Natural killer cell (primary cell): ENCODE results near the gene TGFBR2. TPM values are rescaled to one million over a fixed set of nuclear protein-coding genes. Genes with fewer than 3 reads are reported as not detected.

ENCODE experiments used
- ATAC-seq, 3 donors: fragments of 150-1000 bp in 2 of 3; fragments of 200-7000 bp in 1 of 3; cut with Tn5 transposase; 1 replicate in 1 of 3; 2 replicates in 2 of 3; pipeline ENCODE4 v1.10.0; 2021; ENCODE audit warnings: mild to moderate bottlenecking in 2 of 3, moderate library complexity in 2 of 3
- DNase-seq, 2 donors: peaks; one replicate each; pipeline versions ENCODE4 v3.0.0 to v3.0.0-alpha.2; 2013 to 2021; ENCODE audit warnings: mixed read lengths in 1 of 2
- H3K27ac ChIP-seq: one replicate; pipeline ENCODE4 v1.5.1; 2013; ENCODE audit warnings: mild to moderate bottlenecking, low read length
- H3K27me3 ChIP-seq: one replicate; pipeline ENCODE4 v1.6.1; 2013; ENCODE audit warnings: low read length; ENCODE audit not compliant: control insufficient read depth, insufficient read depth
- H3K36me3 ChIP-seq: one replicate; pipeline ENCODE4 v1.6.1; 2013; ENCODE audit warnings: low read length; ENCODE audit not compliant: control insufficient read depth, insufficient read depth
- H3K4me1 ChIP-seq: one replicate; pipeline ENCODE4 v1.6.1; 2013; ENCODE audit warnings: low read length; ENCODE audit not compliant: control insufficient read depth, insufficient read depth
- H3K4me3 ChIP-seq: one replicate; pipeline ENCODE4 v1.5.1; 2013; ENCODE audit warnings: low read length
- H3K9me3 ChIP-seq: one replicate; pipeline ENCODE4 v1.6.1; 2013; ENCODE audit warnings: low read length; ENCODE audit not compliant: control insufficient read depth, insufficient read depth
- H3K27ac Mint-ChIP-seq, 2 donors: one replicate each; pipeline ENCODE4 v1.8.0; 2022; ENCODE audit warnings: mild to moderate bottlenecking in 2 of 2, mixed read lengths in 2 of 2, moderate library complexity in 1 of 2
- H3K27me3 Mint-ChIP-seq, 2 donors: one replicate each; pipeline ENCODE4 v1.8.0; 2022; ENCODE audit warnings: low read depth in 2 of 2, mixed read lengths in 2 of 2
- H3K36me3 Mint-ChIP-seq: one replicate; pipeline ENCODE4 v1.8.0; 2022; ENCODE audit warnings: mixed read lengths
- H3K4me1 Mint-ChIP-seq, 2 donors: one replicate each; pipeline ENCODE4 v1.8.0; 2022; ENCODE audit warnings: mixed read lengths in 2 of 2
- H3K4me3 Mint-ChIP-seq: one replicate; pipeline ENCODE4 v1.8.0; 2022; ENCODE audit warnings: mild to moderate bottlenecking, moderate library complexity, mixed read lengths
- H3K9me3 Mint-ChIP-seq, 2 donors: one replicate each; pipeline ENCODE4 v1.8.0; 2022; ENCODE audit warnings: mixed read lengths in 2 of 2
- CTCF ChIP-seq: fragments of 200-600 bp; IDR thresholded peaks from one replicate; pipeline ENCODE4 v1.8.0; 2022; ENCODE audit warnings: antibody characterized with exemption
- WGBS: methylation state at CpG from one replicate; pipeline ENCODE4 v1.1.7; 2013; ENCODE audit warnings: missing lambda C conversion rate; ENCODE audit not compliant: insufficient coverage; 5-methylcytosine and 5-hydroxymethylcytosine counted together
- intact Hi-C: fragments of 100-400 bp; cut with micrococcal nuclease; formaldehyde crosslinking; loops from one replicate; pipeline ENCODE4 v1.14.2; 2022
- total RNA-seq, 4 donors: library from RNA; stranded (reverse); fragments of 120-200 nt in 1 of 4; gene quantifications; one replicate each; pipeline versions ENCODE4 v1.2.3 to v1.2.4, GENCODE V29; 2013 to 2022

TGFBR2 gene
- total RNA-seq, 3 donors from 2014 or later (not counting 1 experiment from before 2014, with no cell fraction given) = 70.4 to 113 (median 99.3) TPM

GRCh38 chr3:30683769-30684168, 77.4 kb downstream of the TGFBR2 start:
- Mint-ChIP-seq H3K9me3 (no peaks in the 10 kb centered on the region), H3K27ac (peak overlapping the region; percentile 74 to 84), H3K36me3 (peaks cover 10% of the 10 kb centered on the region), H3K4me1 (peaks cover 79 to 89% of the 10 kb centered on the region in 2 donors), H3K4me3 (no peak overlapping the region), H3K27me3 (no peaks in the 10 kb centered on the region)
- DNase-seq = no peak
- TF ChIP-seq CTCF = no peak
- peaks cover 20% of the 10 kb centered on the region for H3K4me1 ChIP-seq
- peaks cover 53% of the 10 kb centered on the region for H3K36me3 ChIP-seq
- peak overlapping the region; percentile 22 for H3K27ac ChIP-seq
- H3K9me3 ChIP-seq = no peaks in the 10 kb centered on the region
- intact Hi-C loops = no loop called here
- no peak for ATAC-seq
- WGBS = 77% methylated on average over 3 of the region's 3 CpGs
- no peak overlapping the region for H3K4me3 ChIP-seq
- no peaks in the 10 kb centered on the region for H3K27me3 ChIP-seq

DNA sequence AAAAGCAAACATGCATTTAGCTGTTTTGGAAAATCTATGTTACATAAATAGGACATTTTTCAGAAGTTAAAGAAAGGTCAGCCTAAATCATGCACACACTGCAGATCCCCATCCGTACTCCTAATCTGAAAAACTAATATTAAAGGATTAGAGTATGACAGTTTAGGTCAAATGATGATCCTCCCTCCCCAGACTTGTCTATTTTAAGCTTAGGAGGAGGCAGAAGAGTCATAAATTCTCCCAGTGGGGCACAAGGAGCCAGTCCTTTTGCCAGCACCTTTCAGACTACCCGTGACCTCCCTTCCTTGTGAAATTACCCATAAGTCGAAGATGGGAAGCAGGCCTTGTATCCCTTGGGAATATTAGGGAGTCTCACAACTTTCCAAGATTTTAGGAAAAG, 78.0 kb downstream of the TGFBR2 start:
- no peak for ATAC-seq
- Mint-ChIP-seq H3K4me3 (no peak overlapping the region), H3K36me3 (peaks cover 10% of the 10 kb centered on the region), H3K27me3 (no peaks in the 10 kb centered on the region), H3K4me1 (peaks cover 79 to 89% of the 10 kb centered on the region in 2 donors), H3K27ac (peak overlapping the region; percentile 74 to 84), H3K9me3 (no peaks in the 10 kb centered on the region)
- H3K4me3 ChIP-seq = no peak overlapping the region
- H3K4me1 ChIP-seq = peaks cover 23% of the 10 kb centered on the region
- intact Hi-C loops = no loop called here
- H3K27me3 ChIP-seq = no peaks in the 10 kb centered on the region
- no peak overlapping the region for H3K27ac ChIP-seq
- 93% methylated on average over 2 of the region's 3 CpGs for WGBS
- peaks cover 53% of the 10 kb centered on the region for H3K36me3 ChIP-seq
- no peaks in the 10 kb centered on the region for H3K9me3 ChIP-seq
- TF ChIP-seq CTCF = no peak
- DNase-seq = no peak

- H3K9me3 Mint-ChIP-seq = no peaks in the 10 kb centered on the region
- WGBS = 91% methylated on average over 2 of the region's 2 CpGs
- no peak overlapping the region for H3K27ac ChIP-seq
- TF ChIP-seq CTCF = no peak
- H3K27me3 Mint-ChIP-seq = no peaks in the 10 kb centered on the region
- H3K9me3 ChIP-seq = no peaks in the 10 kb centered on the region
- peak overlapping the region; percentile 81 to 84 for H3K27ac Mint-ChIP-seq
- no peak overlapping the region for H3K4me3 Mint-ChIP-seq
- H3K36me3 ChIP-seq = peaks cover 58% of the 10 kb centered on the region
- no peak for DNase-seq
- peaks cover 13% of the 10 kb centered on the region for H3K36me3 Mint-ChIP-seq
- peaks cover 23% of the 10 kb centered on the region for H3K4me1 ChIP-seq
- ATAC-seq = peak in 1 of 3 donors; percentile 34
- H3K4me1 Mint-ChIP-seq = peaks cover 77 to 94% of the 10 kb centered on the region in 2 donors
- H3K27me3 ChIP-seq = no peaks in the 10 kb centered on the region
- intact Hi-C loops = no loop called here
- no peak overlapping the region for H3K4me3 ChIP-seq
Observed at GRCh38 chr3:30685267-30685667, 78.9 kb downstream of the TGFBR2 start.

GRCh38 chr3:30686176-30686575, 79.8 kb downstream of the TGFBR2 start:
- H3K4me3 ChIP-seq = no peak overlapping the region
- Mint-ChIP-seq H3K4me1 (peaks cover 75 to 93% of the 10 kb centered on the region in 2 donors), H3K27me3 (no peaks in the 10 kb centered on the region), H3K4me3 (no peak overlapping the region), H3K9me3 (no peaks in the 10 kb centered on the region), H3K36me3 (peaks cover 11% of the 10 kb centered on the region), H3K27ac (peak overlapping the region; percentile 81 to 84)
- no peak overlapping the region for H3K27ac ChIP-seq
- WGBS = 83% methylated on average over 2 of the region's 2 CpGs
- H3K36me3 ChIP-seq = peaks cover 60% of the 10 kb centered on the region
- H3K4me1 ChIP-seq = peaks cover 18% of the 10 kb centered on the region
- no peak for DNase-seq
- intact Hi-C loops = no loop called here
- no peak for ATAC-seq
- TF ChIP-seq CTCF = no peak
- H3K27me3 ChIP-seq = no peaks in the 10 kb centered on the region
- no peaks in the 10 kb centered on the region for H3K9me3 ChIP-seq
